Measurements from ENCODE around the gene FAM120C.

The FAM120C gene

GRCh38 chrX:54171091-54171490 is 12.0 kb downstream of the FAM120C start:
- H3K4me3 ChIP-seq (replicated peaks; ENCODE audit: low read depth, low read length), result no peak overlapping the region
- TF ChIP-seq CTCF (IDR thresholded peaks at IDR 0.05; ENCODE audit: low read depth, low read length, missing control alignments), result no peak
- no peak for DNase-seq (ENCODE audit: extremely low read depth, low read depth)

GRCh38 chrX:54166915-54167314 is 16.1 kb downstream of the FAM120C start:
- no peak for DNase-seq (ENCODE audit: extremely low read depth, low read depth)
- H3K4me3 ChIP-seq (replicated peaks; ENCODE audit: low read depth, low read length), result no peak overlapping the region
- TF ChIP-seq CTCF (IDR thresholded peaks at IDR 0.05; ENCODE audit: low read depth, low read length, missing control alignments), result no peak

- H3K4me3 ChIP-seq (replicated peaks; ENCODE audit: low read depth, low read length), result no peak overlapping the region
Observed at GRCh38 chrX:54157561-54157960, 25.5 kb downstream of the FAM120C start.

GRCh38 chrX:54134269-54134668 is 48.8 kb downstream of the FAM120C start:
- no peak for DNase-seq (ENCODE audit: extremely low read depth, low read depth)
- no peak overlapping the region for H3K4me3 ChIP-seq (replicated peaks; ENCODE audit: low read depth, low read length)
- no peak for TF ChIP-seq CTCF (IDR thresholded peaks at IDR 0.05; ENCODE audit: low read depth, low read length, missing control alignments)

More at GRCh38 chrX:54157561-54157960, 25.5 kb downstream of the FAM120C start:
- DNase-seq (ENCODE audit: extremely low read depth, low read depth), result no peak
- no peak for TF ChIP-seq CTCF (IDR thresholded peaks at IDR 0.05; ENCODE audit: low read depth, low read length, missing control alignments)

GRCh38 chrX:54116391-54116790 is 66.7 kb downstream of the FAM120C start:
- no peak for DNase-seq (ENCODE audit: extremely low read depth, low read depth)
- no peak overlapping the region for H3K4me3 ChIP-seq (replicated peaks; ENCODE audit: low read depth, low read length)
- TF ChIP-seq CTCF (IDR thresholded peaks at IDR 0.05; ENCODE audit: low read depth, low read length, missing control alignments), result no peak

GRCh38 chrX:54093571-54093970 is 89.5 kb downstream of the FAM120C start:
- no peak for TF ChIP-seq CTCF (IDR thresholded peaks at IDR 0.05; ENCODE audit: low read depth, low read length, missing control alignments)
- no peak overlapping the region for H3K4me3 ChIP-seq (replicated peaks; ENCODE audit: low read depth, low read length)

GRCh38 chrX:54093159-54093558 is 89.9 kb downstream of the FAM120C start:
- no peak for TF ChIP-seq CTCF (IDR thresholded peaks at IDR 0.05; ENCODE audit: low read depth, low read length, missing control alignments)
- no peak for DNase-seq (ENCODE audit: extremely low read depth, low read depth)
- H3K4me3 ChIP-seq (replicated peaks; ENCODE audit: low read depth, low read length), result no peak overlapping the region

More at GRCh38 chrX:54093571-54093970, 89.5 kb downstream of the FAM120C start:
- DNase-seq (ENCODE audit: extremely low read depth, low read depth), result no peak
